GM19463 (cell line): Measurements from ENCODE around the gene F7.
"Not testable (repeated sequence)": the region's sequence is repeated elsewhere in the genome, so short reads cannot be mapped to it uniquely, and the experiment has no call there.

Experiments used
- ATAC-seq: cut with Tn5 transposase; IDR thresholded peaks from one replicate; pipeline ENCODE4 v1.9.1; 2021; ENCODE audit warnings: mild to moderate bottlenecking, moderate library complexity; ENCODE audit not compliant: unreplicated experiment

F7 gene

GRCh38 chr13:113070855-113071254 is 34.7 kb upstream of the F7 start:
- no peak for ATAC-seq

- no peak for ATAC-seq
Measured at GRCh38 chr13:113072376-113072775, 33.2 kb upstream of the F7 start.

GRCh38 chr13:113073942-113074341 is 31.6 kb upstream of the F7 start:
- no peak for ATAC-seq

- ATAC-seq: no peak
Measured at GRCh38 chr13:113074401-113074800, 31.2 kb upstream of the F7 start.

- ATAC-seq: no peak
Measured at GRCh38 chr13:113074876-113075275, 30.7 kb upstream of the F7 start.

- ATAC-seq: no peak
Measured at GRCh38 chr13:113075711-113076110, 29.9 kb upstream of the F7 start.

- ATAC-seq: no peak
Measured at GRCh38 chr13:113076681-113077401, 28.8 kb upstream of the F7 start.

- no peak for ATAC-seq
Measured at GRCh38 chr13:113077566-113077952, 28.0 kb upstream of the F7 start.

- no peak for ATAC-seq
Measured at GRCh38 chr13:113077953-113078901, 27.4 kb upstream of the F7 start.

GRCh38 chr13:113078902-113079780 is 26.4 kb upstream of the F7 start:
- no peak for ATAC-seq

- ATAC-seq: not testable (repeated sequence)
Measured at GRCh38 chr13:113079781-113080080, 25.9 kb upstream of the F7 start.

GRCh38 chr13:113080361-113080831 is 25.2 kb upstream of the F7 start:
- ATAC-seq: no peak

- ATAC-seq: no peak
Measured at GRCh38 chr13:113080901-113081521, 24.6 kb upstream of the F7 start.

GRCh38 chr13:113082198-113083021 is 23.2 kb upstream of the F7 start:
- no peak for ATAC-seq

GRCh38 chr13:113083022-113083373 is 22.6 kb upstream of the F7 start:
- ATAC-seq: no peak

GRCh38 chr13:113083402-113084061 is 22.1 kb upstream of the F7 start:
- ATAC-seq: no peak

- no peak for ATAC-seq
Measured at GRCh38 chr13:113084094-113084942, 21.3 kb upstream of the F7 start.

- no peak for ATAC-seq
Measured at GRCh38 chr13:113084943-113085540, 20.5 kb upstream of the F7 start.
